Hepatocyte (in vitro differentiated cells): ENCODE results near the gene LNX2.

Source experiments
- EZH2 ChIP-seq: fragments of 200-600 bp; sonication (generic); IDR thresholded peaks from 2 replicates; pipeline ENCODE4 v1.6.1; 2016; ENCODE audit warnings: antibody characterized with exemption, mild to moderate bottlenecking, borderline replicate concordance
- EZH2phosphoT487 ChIP-seq: fragments of 200-600 bp; sonication (generic); IDR thresholded peaks from one replicate; pipeline ENCODE4 v1.6.1; 2018; ENCODE audit warnings: antibody characterized with exemption, mild to moderate bottlenecking, low read depth, moderate library complexity; ENCODE audit not compliant: unreplicated experiment, severe bottlenecking
- TF ChIP-seq, protein P1 (sequence below): fragments of 200-600 bp; sonication (generic); IDR thresholded peaks from 2 replicates; pipeline ENCODE4 v1.5.1; 2016; ENCODE audit warnings: antibody characterized with exemption, mild to moderate bottlenecking; ENCODE audit not compliant: poor library complexity

- TF ChIP-seq, protein P1, sequence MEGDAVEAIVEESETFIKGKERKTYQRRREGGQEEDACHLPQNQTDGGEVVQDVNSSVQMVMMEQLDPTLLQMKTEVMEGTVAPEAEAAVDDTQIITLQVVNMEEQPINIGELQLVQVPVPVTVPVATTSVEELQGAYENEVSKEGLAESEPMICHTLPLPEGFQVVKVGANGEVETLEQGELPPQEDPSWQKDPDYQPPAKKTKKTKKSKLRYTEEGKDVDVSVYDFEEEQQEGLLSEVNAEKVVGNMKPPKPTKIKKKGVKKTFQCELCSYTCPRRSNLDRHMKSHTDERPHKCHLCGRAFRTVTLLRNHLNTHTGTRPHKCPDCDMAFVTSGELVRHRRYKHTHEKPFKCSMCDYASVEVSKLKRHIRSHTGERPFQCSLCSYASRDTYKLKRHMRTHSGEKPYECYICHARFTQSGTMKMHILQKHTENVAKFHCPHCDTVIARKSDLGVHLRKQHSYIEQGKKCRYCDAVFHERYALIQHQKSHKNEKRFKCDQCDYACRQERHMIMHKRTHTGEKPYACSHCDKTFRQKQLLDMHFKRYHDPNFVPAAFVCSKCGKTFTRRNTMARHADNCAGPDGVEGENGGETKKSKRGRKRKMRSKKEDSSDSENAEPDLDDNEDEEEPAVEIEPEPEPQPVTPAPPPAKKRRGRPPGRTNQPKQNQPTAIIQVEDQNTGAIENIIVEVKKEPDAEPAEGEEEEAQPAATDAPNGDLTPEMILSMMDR, result no peak
- TF ChIP-seq EZH2phosphoT487, result no peak
- TF ChIP-seq EZH2, result no peak
Observed at GRCh38 chr13:27526516-27526915, 93.8 kb downstream of the LNX2 start.
